Aorta (tissue), 5 donors: ENCODE data around the gene POM121L2. TPM values are rescaled to one million over a fixed set of nuclear protein-coding genes. Genes with fewer than 3 reads are reported as not detected.

Experiments used
- ATAC-seq: fragments of 200-7000 bp; cut with Tn5 transposase; one replicate; pipeline ENCODE4 v1.9.1; 2022; ENCODE audit warnings: moderate library complexity; ENCODE audit not compliant: low FRiP score
- DNase-seq, 2 donors: peaks; one replicate each; pipeline ENCODE4 v3.0.0-alpha.2; 2020
- H3K27ac ChIP-seq, 2 donors: one replicate each; pipeline ENCODE4 v1.5.1; 2013; ENCODE audit warnings: low read length in 2 of 2, mild to moderate bottlenecking in 2 of 2, moderate library complexity in 2 of 2, control low read depth in 1 of 2, inconsistent platforms in 1 of 2, low read depth in 1 of 2
- H3K27me3 ChIP-seq, 2 donors: one replicate each; pipeline ENCODE4 v1.6.1; 2013; ENCODE audit warnings: control low read depth in 1 of 2, low read length in 1 of 2, mild to moderate bottlenecking in 1 of 2, moderate library complexity in 1 of 2; ENCODE audit not compliant: insufficient read depth in 2 of 2, control insufficient read depth in 1 of 2
- H3K36me3 ChIP-seq, 2 donors: one replicate each; pipeline ENCODE4 v1.6.1; 2013; ENCODE audit warnings: control low read depth in 1 of 2, low read length in 1 of 2, mild to moderate bottlenecking in 1 of 2; ENCODE audit not compliant: insufficient read depth in 2 of 2, control insufficient read depth in 1 of 2
- H3K4me1 ChIP-seq, 2 donors: one replicate each; pipeline ENCODE4 v1.6.1; 2013; ENCODE audit warnings: low read length in 2 of 2, control low read depth in 1 of 2, mild to moderate bottlenecking in 1 of 2, moderate library complexity in 1 of 2; ENCODE audit not compliant: insufficient read depth in 2 of 2, control insufficient read depth in 1 of 2
- H3K4me3 ChIP-seq, 2 donors: one replicate each; pipeline ENCODE4 v1.5.1; 2013; ENCODE audit warnings: low read length in 2 of 2, control low read depth in 1 of 2, mild to moderate bottlenecking in 1 of 2
- H3K9me3 ChIP-seq: one replicate; pipeline ENCODE4 v1.6.1; 2013; ENCODE audit warnings: mild to moderate bottlenecking, low read length; ENCODE audit not compliant: control insufficient read depth
- WGBS, 2 donors: extraction: QIAGEN DNeasy Blood & Tissue Kit; methylation state at CpG; one replicate each; pipeline ENCODE4 v1.1.7; 2013; 5-methylcytosine and 5-hydroxymethylcytosine counted together
- intact Hi-C, 2 donors: fragments of 100-400 bp; cut with DNase I; formaldehyde crosslinking; loops; one replicate each; pipeline versions ENCODE4 v1.14.2 to v1.15.0; 2022
- polyA plus RNA-seq, 2 donors: library from polyadenylated mRNA; stranded (reverse); fragments of 200-250 nt; gene quantifications; one replicate each; pipeline ENCODE4 v1.2.3, GENCODE V29; 2013
- total RNA-seq, 2 donors: library from RNA; stranded (reverse); fragmentation: NEBNext Ultra II Directional; extraction: Animal tissue kit (Norgen Biotek cat#: 25700); gene quantifications; one replicate each; pipeline ENCODE4 v1.2.1, GENCODE V29; 2021
- donor health status: healthy with polysubstance abuse.
- donor health status: Bipolar disorder and iron deficiency.
- donor health status: DM: no; HTN: no; CAD: no.
- donor health status: DM: no; HTN: no; CAD: no.
- donor health status: DM: yes; HTN: yes; CAD: no.

The POM121L2 gene
- total and polyA plus RNA-seq, 4 donors = not detected

GRCh38 chr6:27296106-27296783 is 15.8 kb downstream of the POM121L2 start:
- H3K4me1 ChIP-seq = no peaks in the 10 kb centered on the region
- DNase-seq (no peak), ATAC-seq (no peak)
- 4 to 5% methylated on average over 27 of the region's 27 CpGs for WGBS, 2 donors
- H3K27me3 ChIP-seq = no peaks in the 10 kb centered on the region
- no peaks in the 10 kb centered on the region for H3K36me3 ChIP-seq
- no peak overlapping the region for H3K4me3 ChIP-seq
- peaks cover 8% of the 10 kb centered on the region for H3K9me3 ChIP-seq
- intact Hi-C loops = no loop called here
- H3K27ac ChIP-seq = no peak overlapping the region

DNA sequence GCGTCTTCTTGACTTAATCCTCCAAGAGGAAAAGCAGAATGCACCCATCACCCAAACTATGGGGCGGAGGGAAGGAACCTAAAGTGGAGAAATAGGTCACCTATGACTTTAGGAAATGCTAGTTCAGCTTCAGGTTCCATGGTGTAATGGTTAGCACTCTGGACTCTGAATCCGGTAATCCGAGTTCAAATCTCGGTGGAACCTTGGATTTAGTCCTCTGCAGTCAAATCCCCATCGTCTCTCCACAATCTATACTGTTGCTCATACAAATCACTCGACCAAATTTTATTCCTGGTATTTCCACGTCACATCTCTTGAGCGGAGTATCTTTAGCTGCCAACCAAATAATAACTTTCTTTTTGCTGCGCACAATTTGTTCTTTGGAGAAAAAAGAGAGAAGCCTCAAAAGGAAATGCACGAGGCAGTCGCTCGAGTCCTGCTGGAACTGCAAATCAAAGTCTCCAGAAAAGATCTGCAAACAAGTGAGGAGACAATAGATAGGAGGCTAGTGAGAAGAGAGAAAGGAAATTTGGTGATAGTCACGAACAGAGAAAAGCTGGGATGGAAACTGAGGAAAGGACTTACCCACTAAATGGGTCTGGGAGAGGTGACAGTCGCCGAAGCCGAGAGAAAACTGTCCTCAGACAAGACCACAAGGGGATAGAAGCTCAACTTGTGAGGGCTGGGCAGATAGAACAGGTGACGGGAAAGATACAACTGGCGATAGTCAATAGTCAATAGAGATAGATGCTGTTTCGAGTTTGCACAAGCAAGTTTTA is 16.6 kb downstream of the POM121L2 start:
- H3K4me1 ChIP-seq = no peaks in the 10 kb centered on the region
- no peaks in the 10 kb centered on the region for H3K36me3 ChIP-seq
- peaks cover 0 to 2% of the 10 kb centered on the region in 2 donors for H3K27me3 ChIP-seq
- H3K9me3 ChIP-seq = peaks cover 9% of the 10 kb centered on the region
- no peak overlapping the region for H3K27ac ChIP-seq
- no peak for ATAC-seq
- intact Hi-C loops = no loop called here
- H3K4me3 ChIP-seq = no peak overlapping the region
- DNase-seq = no peak
- 4 to 6% methylated on average over 20 of the region's 20 CpGs for WGBS, 2 donors

GRCh38 chr6:27294409-27294808 is 17.7 kb downstream of the POM121L2 start:
- intact Hi-C loops = no loop called here
- 16 to 17% methylated on average over 5 of the region's 5 CpGs for WGBS, 2 donors

DNA sequence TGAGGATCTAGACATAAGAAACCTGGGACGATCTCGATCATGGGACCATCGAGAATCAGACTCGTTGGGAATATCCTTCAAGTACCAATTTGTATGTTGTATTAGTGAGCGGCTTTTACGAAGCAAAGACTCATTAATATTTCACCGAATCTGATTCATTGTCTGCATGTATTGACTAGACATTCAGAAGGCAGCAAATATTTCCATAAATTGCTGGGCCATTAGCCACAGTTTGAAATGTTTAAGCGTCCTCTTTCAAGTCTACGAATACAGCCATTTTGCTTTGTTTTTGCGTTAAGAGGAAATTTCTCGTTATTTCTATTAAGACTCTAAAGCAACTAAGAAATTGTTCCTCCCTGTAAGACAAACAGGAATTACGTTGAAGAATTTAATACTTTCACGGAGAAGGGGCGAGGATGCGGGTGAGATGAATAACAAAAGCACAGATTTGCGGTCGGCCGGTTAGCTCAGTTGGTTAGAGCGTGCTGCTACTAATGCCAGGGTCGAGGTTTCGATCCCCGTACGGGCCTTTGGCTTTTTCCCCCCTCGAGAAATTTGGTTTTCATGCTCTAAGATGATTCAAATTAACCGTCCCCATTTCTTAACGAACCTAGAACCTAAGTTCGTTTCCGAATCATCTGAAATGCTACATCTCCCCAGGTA is 18.5 kb downstream of the POM121L2 start:
- 17 to 18% methylated on average over 28 of the region's 28 CpGs for WGBS, 2 donors
- Histone ChIP-seq H3K9me3 (peaks cover 10% of the 10 kb centered on the region), H3K36me3 (no peaks in the 10 kb centered on the region), H3K27ac (no peak overlapping the region), H3K4me3 (no peak overlapping the region), H3K4me1 (no peaks in the 10 kb centered on the region), H3K27me3 (peaks cover 0 to 2% of the 10 kb centered on the region in 2 donors)
- ATAC-seq (no peak), DNase-seq (no peak)
- intact Hi-C loops = no loop called here

More at GRCh38 chr6:27294409-27294808, 17.7 kb downstream of the POM121L2 start:
- DNase-seq (no peak), ATAC-seq (no peak)
- no peak overlapping the region for H3K27ac ChIP-seq
- peaks cover 10% of the 10 kb centered on the region for H3K9me3 ChIP-seq
- no peak overlapping the region for H3K4me3 ChIP-seq
- no peaks in the 10 kb centered on the region for H3K36me3 ChIP-seq
- H3K27me3 ChIP-seq = peaks cover 0 to 2% of the 10 kb centered on the region in 2 donors
- no peaks in the 10 kb centered on the region for H3K4me1 ChIP-seq

GRCh38 chr6:27290850-27291208 is 21.2 kb downstream of the POM121L2 start:
- H3K36me3 ChIP-seq = no peaks in the 10 kb centered on the region
- intact Hi-C loops = no loop called here
- no peaks in the 10 kb centered on the region for H3K4me1 ChIP-seq
- no peak overlapping the region for H3K27ac ChIP-seq
- peaks cover 0 to 2% of the 10 kb centered on the region in 2 donors for H3K27me3 ChIP-seq
- no peak for DNase-seq
- 13 to 17% methylated on average over 10 of the region's 10 CpGs for WGBS, 2 donors
- no peak overlapping the region for H3K4me3 ChIP-seq
- peaks cover 12% of the 10 kb centered on the region for H3K9me3 ChIP-seq
- ATAC-seq = no peak

DNA sequence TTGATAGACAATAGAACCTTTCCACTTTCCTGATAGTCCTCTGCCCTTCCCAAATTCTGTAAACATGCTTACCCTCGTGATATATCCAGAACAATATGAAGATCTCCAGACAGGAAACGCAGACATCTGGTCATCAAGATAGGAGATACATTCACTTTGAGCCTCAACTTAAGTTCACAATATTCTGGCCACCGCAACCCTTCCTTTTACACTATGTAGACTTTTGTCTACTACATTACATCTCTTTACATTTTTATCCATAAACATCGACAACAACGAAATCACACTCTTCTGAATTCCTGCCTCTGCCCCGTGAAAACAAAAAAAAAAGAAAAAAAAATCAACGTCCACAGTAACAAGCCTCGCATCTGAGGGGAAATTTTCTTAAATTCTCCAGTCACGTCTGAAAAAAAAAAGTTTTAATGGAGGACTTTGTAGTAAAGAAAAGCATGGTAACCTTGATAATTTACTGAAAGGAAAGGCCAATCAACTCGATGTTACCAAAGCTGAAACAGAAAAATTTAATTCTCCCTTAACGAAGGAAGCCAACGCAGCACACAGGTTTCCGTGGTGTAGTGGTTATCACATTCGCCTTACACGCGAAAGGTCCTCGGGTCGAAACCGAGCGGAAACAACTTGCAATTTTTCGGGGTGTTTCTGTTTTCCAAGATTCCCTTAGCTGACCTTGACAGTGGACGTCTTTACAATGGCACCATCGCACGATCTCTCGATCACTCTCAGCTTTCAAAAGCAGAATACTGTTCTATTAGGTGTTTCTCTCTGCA is 21.8 kb downstream of the POM121L2 start:
- H3K4me1 ChIP-seq = no peaks in the 10 kb centered on the region
- H3K9me3 ChIP-seq = peaks cover 12% of the 10 kb centered on the region
- H3K27me3 ChIP-seq = peaks cover 0 to 2% of the 10 kb centered on the region in 2 donors
- no peak overlapping the region for H3K27ac ChIP-seq
- H3K4me3 ChIP-seq = no peak overlapping the region
- ATAC-seq (no peak), DNase-seq (no peak)
- 6 to 8% methylated on average over 25 of the region's 25 CpGs for WGBS, 2 donors
- H3K36me3 ChIP-seq = no peaks in the 10 kb centered on the region
- intact Hi-C loops = no loop called here

DNA sequence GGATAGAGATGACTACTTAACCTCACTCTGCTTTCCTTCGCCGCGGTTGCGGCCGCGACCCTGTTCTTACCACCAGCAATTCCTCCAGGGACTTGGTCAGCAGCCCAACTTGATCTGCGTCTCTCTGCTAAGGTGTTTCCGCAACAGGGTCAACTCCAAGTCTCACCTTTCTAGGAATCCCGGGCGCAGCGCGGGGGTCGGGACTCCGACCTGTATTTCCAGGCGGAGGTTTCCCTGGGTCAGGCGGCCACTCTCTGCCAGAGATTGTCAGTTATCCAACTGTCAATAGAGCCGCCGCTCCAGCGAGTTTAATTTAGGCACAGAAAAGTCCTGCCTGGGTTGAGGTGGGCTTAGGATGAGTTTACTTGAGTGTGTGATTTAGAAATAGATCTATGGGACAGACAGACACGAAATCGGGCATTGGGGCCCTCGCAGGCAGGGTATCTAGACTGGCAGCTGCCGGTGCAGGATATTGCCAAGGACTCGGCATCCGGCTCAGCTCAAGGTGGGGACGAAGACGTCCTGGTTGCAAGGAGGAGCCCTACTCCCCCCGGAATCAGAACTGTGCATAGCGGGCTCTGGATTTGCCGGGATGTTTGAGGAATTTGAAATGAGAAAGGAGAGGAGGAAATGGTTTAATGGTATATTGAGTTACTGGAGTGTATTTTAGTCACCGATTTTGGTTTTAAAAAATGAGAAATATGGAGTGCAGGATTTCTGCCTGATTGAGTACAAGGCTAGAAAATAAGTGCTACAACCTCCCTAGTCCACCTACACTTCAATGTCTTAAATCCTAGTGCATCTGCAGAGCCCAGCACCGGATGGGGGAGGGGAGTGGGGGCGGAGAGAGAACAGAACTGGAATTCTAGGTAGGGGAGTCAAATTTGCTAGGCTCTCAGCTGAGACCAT is 23.7 kb downstream of the POM121L2 start:
- no peak for ATAC-seq
- no peak overlapping the region for H3K4me3 ChIP-seq
- H3K36me3 ChIP-seq = no peaks in the 10 kb centered on the region
- peaks cover 0 to 2% of the 10 kb centered on the region in 2 donors for H3K27me3 ChIP-seq
- peaks cover 12% of the 10 kb centered on the region for H3K9me3 ChIP-seq
- no peak for DNase-seq
- H3K27ac ChIP-seq = no peak overlapping the region
- 3 to 4% methylated on average over 33 of the region's 33 CpGs for WGBS, 2 donors
- H3K4me1 ChIP-seq = no peaks in the 10 kb centered on the region
- intact Hi-C loops = no loop called here

- no peaks in the 10 kb centered on the region for H3K36me3 ChIP-seq
- peak overlapping the region in 1 of 2 donors; percentile 19 for H3K4me3 ChIP-seq
- DNase-seq (no peak), ATAC-seq (no peak)
- no peaks in the 10 kb centered on the region for H3K4me1 ChIP-seq
- no peak overlapping the region for H3K27ac ChIP-seq
- H3K27me3 ChIP-seq = peaks cover 0 to 2% of the 10 kb centered on the region in 2 donors
- H3K9me3 ChIP-seq = peaks cover 15% of the 10 kb centered on the region
- intact Hi-C loops = no loop called here
- WGBS, 2 donors = 5 to 8% methylated on average over 8 of the region's 8 CpGs
Measured at GRCh38 chr6:27287751-27288135, 24.3 kb downstream of the POM121L2 start.
